ENCODE data around the gene DEAF1.

DNA sequence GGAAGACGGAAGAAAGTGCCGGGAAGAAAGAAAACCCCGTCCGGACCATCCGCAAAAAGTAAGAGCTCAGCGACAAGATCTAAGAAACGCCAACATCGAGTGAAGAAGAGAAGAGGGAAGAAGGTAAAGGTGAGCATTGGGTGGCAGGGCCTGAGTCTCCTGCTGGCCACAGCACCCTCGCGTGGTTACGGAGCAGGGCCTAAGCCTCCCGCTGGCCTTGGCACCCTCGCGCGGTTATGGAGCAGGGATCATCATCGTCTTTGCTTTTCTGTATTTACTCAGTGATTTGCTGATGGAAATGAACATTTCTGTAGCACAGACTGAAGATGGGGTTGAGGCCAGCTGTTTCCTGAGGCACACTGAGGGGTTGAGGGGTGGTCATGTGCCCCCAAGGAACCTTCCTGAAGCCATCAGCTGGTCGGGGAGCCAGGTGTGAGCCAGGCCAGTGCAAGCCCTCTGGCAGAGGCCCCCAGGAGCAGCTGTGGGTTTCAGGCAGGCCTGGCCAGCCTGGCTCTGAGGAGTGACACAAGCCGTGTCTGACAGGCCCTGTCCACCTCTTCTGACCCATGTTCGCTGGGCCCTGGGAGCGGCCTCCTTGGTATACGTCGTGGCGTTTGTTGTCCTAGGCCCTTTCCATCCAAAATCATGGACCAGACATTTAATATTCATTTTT, 93.3 kb downstream of the DEAF1 start:
- TF ChIP-seq, protein P1, sequence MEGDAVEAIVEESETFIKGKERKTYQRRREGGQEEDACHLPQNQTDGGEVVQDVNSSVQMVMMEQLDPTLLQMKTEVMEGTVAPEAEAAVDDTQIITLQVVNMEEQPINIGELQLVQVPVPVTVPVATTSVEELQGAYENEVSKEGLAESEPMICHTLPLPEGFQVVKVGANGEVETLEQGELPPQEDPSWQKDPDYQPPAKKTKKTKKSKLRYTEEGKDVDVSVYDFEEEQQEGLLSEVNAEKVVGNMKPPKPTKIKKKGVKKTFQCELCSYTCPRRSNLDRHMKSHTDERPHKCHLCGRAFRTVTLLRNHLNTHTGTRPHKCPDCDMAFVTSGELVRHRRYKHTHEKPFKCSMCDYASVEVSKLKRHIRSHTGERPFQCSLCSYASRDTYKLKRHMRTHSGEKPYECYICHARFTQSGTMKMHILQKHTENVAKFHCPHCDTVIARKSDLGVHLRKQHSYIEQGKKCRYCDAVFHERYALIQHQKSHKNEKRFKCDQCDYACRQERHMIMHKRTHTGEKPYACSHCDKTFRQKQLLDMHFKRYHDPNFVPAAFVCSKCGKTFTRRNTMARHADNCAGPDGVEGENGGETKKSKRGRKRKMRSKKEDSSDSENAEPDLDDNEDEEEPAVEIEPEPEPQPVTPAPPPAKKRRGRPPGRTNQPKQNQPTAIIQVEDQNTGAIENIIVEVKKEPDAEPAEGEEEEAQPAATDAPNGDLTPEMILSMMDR (IDR thresholded peaks at IDR 0.05), result no peak
- TF ChIP-seq POLR2A (IDR thresholded peaks at IDR 0.05), result no peak

All from right lobe of liver (tissue), 4 donors.